ENCODE results near the gene SUN1. TPM values are rescaled to one million over a fixed set of nuclear protein-coding genes. Genes with fewer than 3 reads are reported as not detected.
"Not testable (repeated sequence)": the region's sequence is repeated elsewhere in the genome, so short reads cannot be mapped to it uniquely, and the experiment has no call there.

The SUN1 gene
- total and polyA plus RNA-seq, 2 donors (not counting 1 experiment from before 2014, with no cell fraction given), result 198 to 254 TPM

DNA sequence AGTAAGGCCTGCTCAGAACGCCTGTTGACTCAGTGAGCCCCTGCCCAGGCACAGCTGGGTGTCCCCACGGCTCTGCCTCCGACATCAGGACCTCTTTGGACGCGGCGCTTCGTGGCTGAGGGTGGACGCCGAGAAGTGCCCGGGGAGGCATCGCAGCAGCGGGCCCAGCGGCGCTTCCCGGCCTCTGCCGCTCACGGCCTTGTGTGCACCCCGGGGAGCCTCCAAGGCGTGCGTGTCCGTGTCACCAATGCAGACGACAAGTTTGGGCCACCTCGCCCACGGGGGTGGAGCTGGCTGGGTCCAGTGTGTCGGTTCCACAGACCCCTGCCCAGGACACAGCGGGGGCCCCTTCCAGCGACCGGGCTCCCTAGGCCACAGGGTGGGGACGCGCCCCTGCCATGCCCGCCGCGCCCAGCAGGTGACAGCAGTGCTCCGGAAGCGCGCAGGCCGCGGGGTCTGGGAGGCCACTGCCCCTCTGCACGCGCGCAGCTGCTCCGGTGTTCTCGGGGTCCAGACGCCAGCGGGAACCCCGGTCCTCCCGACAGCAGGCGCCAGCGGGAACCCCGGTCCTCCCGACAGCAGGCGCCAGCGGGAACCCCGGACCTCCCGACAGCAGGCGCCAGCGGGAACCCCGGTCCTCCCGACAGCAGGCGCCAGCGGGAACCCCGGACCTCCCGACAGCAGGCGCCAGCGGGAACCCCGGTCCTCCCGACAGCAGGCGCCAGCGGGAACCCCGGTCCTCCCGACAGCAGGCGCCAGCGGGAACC lies 76.5 kb downstream of the SUN1 start:
- not testable (repeated sequence) for H3K27ac ChIP-seq (ENCODE audit: low read length in 2 of 2); H3K27me3 ChIP-seq (replicated peaks in 1 of 4; ENCODE audit: control extremely low read depth in 1 of 4, control insufficient read depth in 3 of 4, insufficient read depth in 4 of 4, low read length in 3 of 4); H4K20me1 ChIP-seq (ENCODE audit: control insufficient read depth, insufficient read depth, low read length, poor library complexity, severe bottlenecking); H3K36me3 ChIP-seq (replicated peaks in 1 of 2; ENCODE audit: control extremely low read depth in 1 of 2, control insufficient read depth in 1 of 2, extremely low read depth in 1 of 2, insufficient read depth in 2 of 2, low read length in 1 of 2); H3K9me3 Mint-ChIP-seq (ENCODE audit: insufficient read depth); H3K27me3 Mint-ChIP-seq; H3K79me2 ChIP-seq (ENCODE audit: control insufficient read depth, insufficient read depth, low read length)
- DNase-seq, result peak; percentile 70
- ChIA-PET POLR2A (interaction anchor here (0.6 to 1.7 kb wide), 6 partner anchors 14 to 85 kb away, joined by 3 to 8 read pairs (median 4); partner anchors contain the start of genes ADAP1 and COX19), CTCF (interaction anchor here (0.8 to 4.5 kb wide), 19 partner anchors 12 to 277 kb away, joined by 3 to 47 read pairs (median 5); partner anchors contain the start of gene COX19)
- H3K4me3 Mint-ChIP-seq, result peak overlapping the region; percentile 44
- TF ChIP-seq, protein P1, sequence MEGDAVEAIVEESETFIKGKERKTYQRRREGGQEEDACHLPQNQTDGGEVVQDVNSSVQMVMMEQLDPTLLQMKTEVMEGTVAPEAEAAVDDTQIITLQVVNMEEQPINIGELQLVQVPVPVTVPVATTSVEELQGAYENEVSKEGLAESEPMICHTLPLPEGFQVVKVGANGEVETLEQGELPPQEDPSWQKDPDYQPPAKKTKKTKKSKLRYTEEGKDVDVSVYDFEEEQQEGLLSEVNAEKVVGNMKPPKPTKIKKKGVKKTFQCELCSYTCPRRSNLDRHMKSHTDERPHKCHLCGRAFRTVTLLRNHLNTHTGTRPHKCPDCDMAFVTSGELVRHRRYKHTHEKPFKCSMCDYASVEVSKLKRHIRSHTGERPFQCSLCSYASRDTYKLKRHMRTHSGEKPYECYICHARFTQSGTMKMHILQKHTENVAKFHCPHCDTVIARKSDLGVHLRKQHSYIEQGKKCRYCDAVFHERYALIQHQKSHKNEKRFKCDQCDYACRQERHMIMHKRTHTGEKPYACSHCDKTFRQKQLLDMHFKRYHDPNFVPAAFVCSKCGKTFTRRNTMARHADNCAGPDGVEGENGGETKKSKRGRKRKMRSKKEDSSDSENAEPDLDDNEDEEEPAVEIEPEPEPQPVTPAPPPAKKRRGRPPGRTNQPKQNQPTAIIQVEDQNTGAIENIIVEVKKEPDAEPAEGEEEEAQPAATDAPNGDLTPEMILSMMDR (IDR thresholded peaks at IDR 0.05), result peak; percentile 81
- peak overlapping the region; percentile 89 for H3K4me2 ChIP-seq (replicated peaks; ENCODE audit: low read depth, low read length, poor library complexity, severe bottlenecking)
- peak overlapping the region; percentile 59 for H2AFZ ChIP-seq (ENCODE audit: insufficient read depth, low read depth, low read length, poor library complexity, severe bottlenecking)
- H3K9me3 ChIP-seq (ENCODE audit: control extremely low read depth in 1 of 3, control insufficient read depth in 2 of 3, insufficient read depth in 1 of 3, low read length in 2 of 3), result peaks cover 0 to 11% (median 0%) of the 10 kb centered on the region in 3 donors
- intact Hi-C loops (cut with micrococcal nuclease), result loop anchor here (1.0 to 5.0 kb wide), 4 partner anchors 42 to 268 kb away; partner anchors contain the start of gene GPER1
- H3K27ac Mint-ChIP-seq, result peak overlapping the region; percentile 20
- peaks cover 16 to 20% of the 10 kb centered on the region in 2 donors for H3K4me1 ChIP-seq (ENCODE audit: control insufficient read depth in 2 of 2, insufficient read depth in 2 of 2, low read length in 2 of 2)
- H3K4me3 ChIP-seq (ENCODE audit: control extremely low read depth in 1 of 5, extremely low read depth in 1 of 5, insufficient read depth in 1 of 5, low read depth in 2 of 5, low read length in 4 of 5), result peak overlapping the region in 3 of 5 experiments; percentile 48 to 61 (median 54)
- peak; percentile 83 for ATAC-seq (ENCODE audit: low read depth)
- 33% methylated on average over 64 of the region's 73 CpGs for WGBS (ENCODE audit: insufficient coverage)
- H3K4me1 Mint-ChIP-seq, result peaks cover 18% of the 10 kb centered on the region
- H3K9ac ChIP-seq (ENCODE audit: low read length), result peak overlapping the region; percentile 65
